Endothelial cell of hepatic sinusoid (primary cell): Measurements from ENCODE around the gene OR1I1.

ENCODE experiments used
- in situ Hi-C: cut with HindIII; loops from 2 replicates; pipeline ENCODE4 v1.10.0; 2017; ENCODE audit warnings: low sequenced_read_pairs

The OR1I1 gene

DNA sequence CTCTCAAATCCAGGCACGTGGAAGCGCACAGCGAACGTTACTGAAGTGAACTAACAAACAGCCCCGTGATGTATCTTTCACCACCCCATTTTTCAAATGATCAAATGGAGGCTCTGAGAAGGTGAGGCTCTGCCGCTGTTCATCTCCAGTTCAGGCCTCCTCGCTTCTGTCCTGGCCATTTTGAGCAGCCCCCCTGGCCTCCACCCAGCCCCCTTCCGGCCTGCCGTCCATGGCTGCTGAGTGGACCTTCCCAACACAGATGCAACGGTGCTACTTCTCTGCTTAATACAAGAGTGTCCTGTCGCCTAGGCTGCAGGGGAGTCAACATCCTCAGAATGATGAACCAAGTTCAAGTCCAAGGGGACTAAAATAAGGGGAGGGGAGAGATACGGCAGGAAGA, 34.8 kb downstream of the OR1I1 start:
- in situ Hi-C loops, result no loop called here

DNA sequence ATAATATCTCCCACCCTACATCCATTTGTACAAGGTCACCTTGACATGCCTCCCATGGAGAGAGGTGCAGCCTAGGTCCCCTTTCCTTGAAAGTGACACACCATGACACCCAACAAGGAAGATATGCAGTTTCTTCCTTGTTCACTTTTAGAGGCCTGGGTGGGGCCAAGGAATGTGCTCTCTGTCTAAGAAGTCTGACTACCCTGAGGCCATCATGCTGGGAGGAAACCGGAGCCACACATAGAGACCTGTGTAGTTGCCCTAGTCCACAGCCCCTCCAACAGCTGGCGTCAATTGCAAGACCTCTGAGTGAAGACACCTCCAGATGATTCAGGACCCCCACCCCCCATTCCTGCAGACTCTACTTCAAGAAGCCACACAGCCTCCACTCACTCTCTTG, 36.2 kb downstream of the OR1I1 start:
- in situ Hi-C loops, result no loop called here

DNA sequence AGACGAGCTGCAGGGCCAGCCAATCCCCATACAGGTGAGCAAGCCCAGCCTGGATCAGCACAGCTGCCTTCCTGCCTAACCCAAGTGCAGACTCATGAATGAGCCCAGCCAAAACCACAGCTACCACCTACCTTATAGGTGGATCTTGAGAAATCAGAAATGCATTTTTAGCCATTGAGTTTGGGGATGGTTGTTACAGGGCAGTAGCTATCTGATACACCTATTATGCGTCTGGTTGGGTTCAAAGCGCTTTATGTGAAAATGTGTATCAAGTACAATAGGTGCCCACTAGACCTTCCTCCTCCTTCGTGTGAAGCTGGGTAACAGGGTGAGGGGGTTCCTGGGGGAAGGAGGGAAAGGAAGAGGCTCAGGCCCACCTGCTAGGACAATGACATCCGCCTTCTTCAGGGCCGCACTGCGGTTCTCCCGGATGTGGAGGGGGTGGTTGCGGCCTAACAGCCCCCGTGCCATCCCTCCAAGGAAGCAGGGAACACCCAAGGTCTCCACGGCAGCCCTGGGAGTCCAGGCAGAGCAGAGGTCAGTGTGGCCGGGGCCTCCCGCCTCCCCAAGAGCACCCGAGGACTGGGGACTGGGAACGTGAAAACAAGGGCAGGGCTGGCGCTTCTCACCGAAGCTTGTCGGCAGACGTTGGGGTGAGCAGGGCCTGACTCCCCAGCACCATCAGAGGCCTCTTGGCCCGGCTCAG, 36.9 kb downstream of the OR1I1 start:
- in situ Hi-C loops, result no loop called here

DNA sequence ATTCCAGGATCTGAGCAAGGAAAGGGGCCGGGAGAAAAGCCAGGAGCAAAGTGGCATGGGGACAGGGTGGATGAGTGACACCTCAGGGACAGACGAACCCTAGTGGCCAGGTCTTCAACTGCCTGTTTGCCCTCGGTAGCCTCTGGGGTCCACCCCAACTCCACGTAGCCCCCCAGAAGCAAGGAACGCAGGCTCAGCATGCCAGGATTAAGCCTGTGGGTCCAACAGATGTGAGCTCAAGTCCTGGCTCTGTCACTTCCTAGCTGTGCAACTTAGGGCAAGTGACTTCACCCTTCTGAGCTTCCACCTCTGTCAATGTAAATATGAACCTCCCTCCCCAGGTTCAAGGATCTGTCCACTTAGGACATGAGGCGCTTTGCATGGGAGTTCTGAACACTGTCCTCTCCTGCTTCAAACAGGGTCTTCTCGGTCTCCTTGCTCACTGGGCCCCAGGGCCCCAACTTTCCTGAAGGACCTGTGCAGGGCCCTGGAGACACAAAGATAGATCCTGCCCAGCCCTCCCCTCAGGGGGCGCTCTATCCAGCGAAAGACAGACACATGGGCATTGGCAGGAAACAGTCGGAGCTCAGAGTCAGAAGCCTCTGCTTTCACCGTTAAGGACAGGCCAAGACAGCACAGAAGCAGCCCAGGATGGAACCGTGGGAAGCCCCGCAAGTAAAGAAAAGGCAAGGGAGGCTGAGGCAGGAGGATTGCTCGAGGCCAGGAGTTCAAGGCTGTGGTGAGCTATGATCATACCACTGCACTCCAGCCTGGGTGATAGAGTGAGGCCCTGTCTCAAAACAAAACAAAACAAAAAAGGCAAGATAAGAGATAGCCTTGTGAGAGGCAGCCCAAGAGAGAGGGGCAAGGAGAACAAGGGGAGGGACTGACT, 38.4 kb downstream of the OR1I1 start:
- in situ Hi-C loops, result loop anchor here (10.0 kb wide), 1 partner anchor 234 kb away; no protein-coding TSS in a partner anchor

DNA sequence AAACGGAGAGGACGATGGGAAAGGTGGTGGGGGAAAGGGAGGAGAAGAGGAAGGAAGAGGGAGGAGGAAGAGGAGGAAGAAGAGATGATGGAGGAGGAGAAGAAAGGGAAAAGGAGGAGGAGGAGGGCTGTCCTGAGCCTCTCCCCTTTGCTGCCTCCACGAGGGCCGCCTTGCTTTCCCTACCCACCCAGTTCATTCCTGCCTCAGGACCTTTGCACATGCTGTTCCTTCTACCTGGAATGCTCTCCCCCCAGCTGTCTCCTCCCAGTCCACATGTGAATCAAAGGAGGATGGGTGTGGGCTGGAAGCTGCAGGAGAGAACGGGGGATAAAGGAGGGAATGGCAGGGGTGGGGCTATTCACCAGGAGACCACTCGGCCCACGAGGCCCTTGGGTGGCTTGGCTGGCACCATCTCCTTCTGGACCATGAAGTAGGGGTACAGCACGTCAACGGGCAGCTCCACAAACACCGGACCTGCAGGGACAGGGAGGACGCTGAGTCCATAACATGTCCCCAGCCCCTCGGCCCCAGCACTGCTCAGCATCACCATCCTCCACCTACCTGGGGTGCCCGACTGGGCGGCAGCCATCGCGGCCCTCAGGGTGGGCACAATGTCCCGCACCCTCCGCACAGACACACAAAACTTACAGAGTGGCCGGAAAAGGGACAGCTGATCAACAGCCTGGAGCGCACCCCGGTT, 40.5 kb downstream of the OR1I1 start:
- in situ Hi-C loops, result loop anchor here (10.0 kb wide), 1 partner anchor 232 kb away; no protein-coding TSS in a partner anchor

DNA sequence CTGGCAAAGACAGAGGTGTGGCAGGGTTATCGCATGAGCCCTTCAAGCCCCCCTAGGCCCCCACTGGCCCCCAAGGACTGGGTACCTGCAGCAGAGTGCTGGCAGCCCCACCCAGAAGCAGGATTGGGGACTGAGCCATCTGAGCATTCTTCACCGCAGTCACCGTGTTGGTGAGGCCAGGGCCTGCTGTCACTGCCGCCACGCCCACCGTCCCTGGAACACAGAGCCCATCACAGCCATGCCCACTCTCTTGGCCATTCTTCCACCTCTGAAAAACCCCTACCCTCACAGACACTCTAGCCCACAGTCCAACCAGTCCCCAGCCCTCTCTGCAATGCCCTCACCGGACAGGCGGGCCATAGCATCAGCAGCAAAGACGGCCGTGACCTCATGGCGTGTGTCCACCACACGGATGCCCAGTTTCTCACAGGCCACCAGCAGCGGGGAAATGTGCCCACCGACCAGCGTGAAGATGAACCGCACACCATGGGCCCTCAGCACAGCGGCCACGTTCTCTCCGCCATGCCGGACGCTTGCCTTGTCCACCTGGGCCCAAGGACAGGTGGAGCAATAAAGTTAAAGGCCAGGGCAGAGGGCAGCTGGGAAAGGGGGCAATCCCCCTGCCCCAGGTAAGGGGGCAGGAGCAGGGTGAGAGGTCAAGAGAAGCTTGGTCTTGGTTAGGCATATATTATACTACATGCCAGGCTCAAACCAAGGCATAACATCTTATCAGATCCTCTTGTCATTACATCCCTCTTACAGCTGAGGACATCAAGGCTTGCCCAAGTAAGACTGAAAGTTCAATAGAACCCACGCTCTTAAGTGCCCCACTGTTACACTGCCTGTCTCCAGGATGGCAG, 41.2 kb downstream of the OR1I1 start:
- in situ Hi-C loops, result loop anchor here (10.0 kb wide), 1 partner anchor 232 kb away; no protein-coding TSS in a partner anchor

DNA sequence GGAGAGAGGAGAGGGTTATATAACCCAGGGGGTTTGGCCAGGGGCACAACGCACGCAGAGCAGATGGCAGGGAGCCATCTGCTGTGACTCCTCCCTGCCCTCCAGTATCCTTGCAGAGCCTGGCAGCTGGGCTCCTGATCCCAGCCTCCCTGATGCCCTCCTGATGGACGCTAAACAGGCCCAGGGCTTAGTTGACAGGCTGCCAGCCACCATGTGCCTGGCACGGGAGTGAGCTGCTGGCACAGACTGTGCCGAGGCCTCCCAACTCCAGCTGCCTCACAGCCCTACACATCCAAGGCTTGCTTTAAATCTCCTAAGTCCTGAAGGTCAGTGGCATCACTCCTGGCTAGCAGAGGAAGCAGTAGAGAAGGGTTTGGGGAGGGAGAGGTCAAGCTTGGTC, 41.9 kb downstream of the OR1I1 start:
- in situ Hi-C loops, result loop anchor here (10.0 kb wide), 1 partner anchor 231 kb away; no protein-coding TSS in a partner anchor

DNA sequence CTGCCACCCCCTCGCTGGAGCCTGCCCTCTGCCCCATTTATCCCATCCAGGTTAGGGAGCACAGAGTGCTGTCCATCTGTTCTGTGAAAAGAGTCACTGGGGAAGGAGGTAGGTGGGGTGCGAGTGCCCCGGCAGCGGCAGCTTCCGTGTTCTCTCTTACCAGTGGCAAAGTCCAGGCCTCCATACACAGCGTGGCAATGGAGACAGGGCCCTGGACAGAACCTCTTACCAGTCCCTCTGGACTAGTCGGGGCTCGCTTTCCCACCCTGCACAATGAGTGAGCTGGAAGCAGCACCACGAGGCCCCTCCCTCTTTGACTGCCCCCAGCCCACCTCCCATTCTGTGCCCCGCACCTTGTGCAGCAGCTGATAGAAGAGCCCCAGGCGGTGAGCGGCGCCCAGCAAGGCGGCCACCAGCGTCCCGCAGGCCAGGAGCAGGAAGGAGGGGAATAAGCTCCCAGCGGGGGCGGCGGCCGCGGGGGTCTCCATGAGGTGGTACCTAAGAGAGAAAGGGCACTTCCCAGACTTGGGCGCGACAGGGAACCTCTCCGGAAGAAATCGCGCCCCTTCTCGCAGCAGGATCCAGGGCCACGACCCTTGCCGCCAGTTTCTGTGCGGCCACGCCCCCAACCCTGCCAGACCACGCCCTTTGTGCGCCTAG, 42.7 kb downstream of the OR1I1 start:
- in situ Hi-C loops, result loop anchor here (10.0 kb wide), 1 partner anchor 230 kb away; no protein-coding TSS in a partner anchor

DNA sequence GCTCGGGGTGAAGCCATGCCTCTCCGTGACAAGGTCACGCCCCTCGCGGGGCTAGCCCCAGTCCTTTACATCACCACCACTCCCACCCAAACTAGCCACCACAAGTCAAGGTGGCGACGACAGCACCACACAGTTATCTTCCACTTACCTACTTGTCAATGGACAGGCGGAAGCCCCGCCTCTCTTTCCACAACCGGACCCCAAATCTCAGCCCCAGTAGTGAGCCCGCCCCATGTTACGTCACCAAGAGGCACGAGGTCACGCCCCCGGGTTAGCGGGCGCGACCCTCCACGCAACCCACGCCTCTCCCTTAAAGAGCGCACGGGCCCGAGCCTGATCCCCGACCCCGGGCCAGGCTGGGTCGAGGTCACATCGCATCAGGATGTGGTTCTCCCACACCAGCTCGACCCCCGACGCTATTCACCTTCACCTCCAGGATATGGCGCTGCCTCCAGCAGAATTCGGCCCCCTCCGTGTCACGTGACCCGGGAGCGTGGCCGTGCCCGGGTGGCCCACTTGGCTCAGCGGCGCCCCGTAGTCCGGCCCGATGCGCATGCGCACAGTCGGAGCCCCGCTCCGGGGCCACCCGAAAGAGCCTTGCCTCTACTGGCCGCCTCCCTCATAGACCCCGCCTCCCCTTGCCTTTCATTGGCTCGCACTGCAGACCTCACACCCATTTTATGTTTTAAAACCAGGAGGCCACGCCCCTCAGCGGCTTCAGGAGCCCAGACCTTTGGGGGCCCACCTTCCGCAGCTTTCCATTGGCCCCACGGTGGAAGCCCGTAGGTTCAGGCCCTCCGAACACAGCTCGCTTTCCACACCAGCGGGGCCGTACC, 43.4 kb downstream of the OR1I1 start:
- in situ Hi-C loops, result loop anchor here (10.0 kb wide), 1 partner anchor 229 kb away; no protein-coding TSS in a partner anchor

DNA sequence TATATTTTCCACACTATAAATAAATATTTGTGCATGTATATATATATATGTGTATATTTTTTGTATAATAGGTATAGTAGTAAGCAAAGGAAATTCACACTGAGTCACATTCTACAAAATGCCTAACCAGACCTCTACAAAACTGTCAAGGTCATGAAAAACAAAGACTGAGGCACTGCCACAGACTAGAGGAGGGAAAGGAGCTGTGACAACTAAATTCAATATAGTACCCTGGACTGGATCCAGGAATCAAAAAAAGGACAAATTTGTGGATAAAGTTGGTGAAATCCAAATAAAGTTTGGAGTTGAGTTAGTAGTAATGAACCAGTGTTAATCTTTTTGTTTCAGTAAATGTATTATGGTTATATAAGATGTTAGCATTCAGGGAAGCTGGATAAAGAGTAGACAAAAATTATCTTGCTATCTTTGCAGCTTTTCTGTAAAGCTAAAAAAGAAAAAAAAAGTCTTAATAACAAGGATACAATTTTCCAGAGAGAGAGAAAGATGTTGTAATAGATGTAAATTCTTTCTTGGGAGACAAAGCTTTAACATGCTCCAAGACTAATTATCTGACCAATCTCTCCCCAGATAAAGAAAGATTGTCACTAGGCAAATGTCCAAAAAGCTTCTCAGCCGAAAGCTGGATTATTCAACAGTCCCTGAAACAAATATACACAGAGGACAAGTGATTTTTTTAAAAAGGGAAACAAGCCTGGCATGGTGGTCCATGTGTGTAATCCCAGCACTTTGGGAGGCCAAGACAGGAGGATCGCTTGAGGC, 44.3 kb downstream of the OR1I1 start:
- in situ Hi-C loops, result loop anchor here (10.0 kb wide), 1 partner anchor 228 kb away; no protein-coding TSS in a partner anchor

DNA sequence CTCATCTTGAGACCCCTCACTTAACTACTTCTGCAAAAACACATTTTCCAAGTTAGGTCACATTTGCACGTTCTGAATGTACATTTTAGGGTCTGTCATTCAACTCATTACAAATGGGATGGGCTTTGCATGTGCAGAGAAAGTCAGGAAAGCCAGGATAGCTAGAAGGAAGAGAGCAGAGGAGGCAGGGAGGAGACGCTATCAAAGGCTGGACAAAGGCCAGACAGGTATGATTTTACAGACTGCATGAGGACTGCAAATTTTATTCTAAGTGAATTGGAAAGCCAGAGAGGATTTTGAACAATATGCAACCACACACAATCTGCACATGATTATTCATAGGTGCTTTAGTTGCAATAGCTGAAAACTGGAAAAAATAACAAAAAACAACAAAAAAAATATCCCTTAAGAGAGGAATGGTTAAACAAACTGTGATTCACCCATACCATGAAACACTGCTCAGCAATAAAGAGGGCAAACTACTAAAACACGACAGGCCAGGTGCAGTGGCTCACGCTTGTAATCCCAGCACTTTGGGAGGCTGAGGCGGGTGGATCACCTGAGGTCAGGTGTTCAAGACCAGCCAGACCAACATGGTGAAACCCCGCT, 46.3 kb downstream of the OR1I1 start:
- in situ Hi-C loops, result loop anchor here (10.0 kb wide), 1 partner anchor 227 kb away; no protein-coding TSS in a partner anchor

DNA sequence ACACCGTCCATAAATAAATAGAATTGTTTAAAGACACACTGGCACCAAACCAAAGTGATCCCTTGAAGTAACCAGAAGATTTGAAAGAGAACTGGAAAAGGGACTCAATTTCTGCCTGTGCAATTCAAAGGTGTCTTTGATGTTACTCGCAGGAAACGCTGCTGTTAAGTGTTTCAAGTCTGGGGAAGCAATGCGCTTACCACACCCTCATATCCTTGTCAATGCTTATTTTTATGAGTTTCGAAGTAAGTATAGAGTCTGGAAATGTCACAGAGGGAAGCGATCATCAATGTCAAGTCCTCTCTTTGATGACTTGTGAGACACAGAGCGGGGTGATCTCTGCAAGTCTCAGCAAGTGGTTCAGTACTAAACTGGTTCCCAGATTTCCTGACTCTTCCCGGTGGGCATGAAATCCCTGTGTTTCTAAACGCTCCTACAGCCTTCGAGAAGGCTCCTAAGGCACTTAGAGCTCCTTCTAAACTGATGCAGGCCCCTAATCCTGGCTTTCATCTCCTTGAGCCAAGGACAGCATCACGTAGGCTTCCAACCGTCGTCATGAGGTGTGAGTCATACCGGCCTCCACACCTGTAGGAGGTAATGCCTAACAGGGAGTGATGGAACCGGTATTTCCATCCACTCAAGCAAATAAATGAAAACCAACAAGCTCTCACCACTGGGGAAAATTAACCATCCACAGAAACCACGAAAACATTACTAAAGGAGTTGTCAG, 48.0 kb downstream of the OR1I1 start:
- in situ Hi-C loops, result loop anchor here (10.0 kb wide), 1 partner anchor 225 kb away; no protein-coding TSS in a partner anchor

DNA sequence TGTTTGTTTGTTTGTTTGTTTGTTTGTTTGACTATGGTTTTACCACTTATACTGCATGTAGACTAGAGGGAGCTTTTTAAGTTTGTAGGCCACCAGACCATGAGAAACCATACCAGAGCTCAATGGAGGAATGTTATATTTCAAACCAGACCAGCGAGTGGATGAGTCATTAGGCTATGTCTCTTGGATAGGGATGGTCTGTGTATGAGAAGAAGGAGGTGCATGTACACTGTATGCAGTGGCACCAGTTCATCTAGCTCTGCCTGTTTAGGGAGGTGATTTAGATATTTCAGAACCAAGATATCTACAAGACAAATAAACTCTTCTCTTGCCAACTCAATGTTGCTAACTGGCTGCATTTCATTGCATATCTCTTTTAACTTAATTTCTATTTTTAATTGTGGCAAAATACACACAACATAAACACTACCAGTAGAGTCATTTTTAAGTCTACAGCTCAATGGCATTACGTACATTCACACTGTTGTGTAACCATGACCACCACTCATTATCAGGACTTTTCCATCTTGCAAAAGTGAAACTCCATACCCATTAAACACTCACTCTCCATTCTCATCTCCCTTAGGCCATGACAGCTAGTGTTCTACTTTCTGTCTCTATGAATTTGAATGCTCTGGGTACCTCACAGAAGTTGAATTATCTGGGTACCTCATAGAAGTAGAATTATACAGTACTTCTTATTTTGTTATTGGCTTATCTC, 54.4 kb downstream of the OR1I1 start:
- in situ Hi-C loops, result no loop called here

DNA sequence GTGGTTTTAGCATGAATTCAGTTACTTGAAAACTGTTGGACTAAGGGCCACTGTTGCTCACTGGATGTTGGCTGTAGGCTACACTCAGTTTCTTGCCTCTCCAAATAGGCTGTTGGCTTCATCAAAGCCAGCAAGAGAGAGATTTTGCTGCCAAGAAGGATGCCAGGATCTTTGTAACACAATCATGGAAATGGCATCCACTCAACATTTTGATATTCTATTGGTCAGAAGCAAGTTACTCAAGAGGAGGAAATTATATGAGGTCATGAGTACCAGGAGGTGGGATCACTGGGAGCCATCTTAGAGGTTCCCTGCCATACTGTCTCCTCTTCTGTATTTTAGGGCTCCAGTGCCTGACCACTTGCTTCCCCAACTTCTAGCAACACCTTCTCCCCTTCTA, 55.8 kb downstream of the OR1I1 start:
- in situ Hi-C loops, result no loop called here

DNA sequence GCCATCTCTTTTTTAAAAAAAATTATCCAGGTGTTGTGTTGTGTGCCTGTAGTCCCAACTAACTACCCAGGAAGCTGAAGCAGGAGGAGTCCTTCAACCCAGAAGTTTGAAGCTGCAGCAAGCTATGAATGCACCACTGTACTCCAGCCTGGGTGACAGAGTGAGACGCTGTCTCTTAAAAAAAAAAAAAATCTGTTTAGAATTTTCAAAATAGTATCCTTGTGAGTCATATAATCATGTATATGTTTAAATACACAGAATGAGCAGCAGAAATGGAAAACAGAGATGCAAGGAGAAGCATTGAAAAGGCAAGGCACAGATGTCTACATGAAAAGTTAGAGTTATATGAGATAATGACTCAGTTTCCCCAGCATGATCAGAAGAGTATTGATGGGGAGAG, 56.4 kb downstream of the OR1I1 start:
- in situ Hi-C loops, result no loop called here

DNA sequence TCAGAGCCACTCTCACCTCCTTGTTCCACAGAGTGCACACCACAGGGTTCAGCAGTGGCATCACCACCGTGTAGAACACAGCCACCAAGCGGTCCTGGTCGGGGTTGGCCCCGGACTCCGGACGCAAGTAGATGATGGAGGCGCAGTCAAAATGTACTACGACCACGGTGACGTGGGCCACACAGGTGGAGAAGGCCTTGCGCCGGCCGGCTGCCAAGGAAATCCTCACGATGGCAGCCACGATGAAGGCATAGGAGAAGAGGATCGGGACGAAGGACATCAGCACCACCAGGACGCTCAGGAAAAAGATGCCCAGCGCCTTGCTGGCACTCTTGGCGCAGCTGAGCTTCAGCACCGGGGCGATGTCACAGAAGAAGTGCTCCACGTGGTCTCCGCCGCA, 59.1 kb downstream of the OR1I1 start:
- in situ Hi-C loops, result no loop called here
